ENCODE measurements around the gene KRT27. TPM values are rescaled to one million over a fixed set of nuclear protein-coding genes. Genes with fewer than 3 reads are reported as not detected.

KRT27 gene, protein sequence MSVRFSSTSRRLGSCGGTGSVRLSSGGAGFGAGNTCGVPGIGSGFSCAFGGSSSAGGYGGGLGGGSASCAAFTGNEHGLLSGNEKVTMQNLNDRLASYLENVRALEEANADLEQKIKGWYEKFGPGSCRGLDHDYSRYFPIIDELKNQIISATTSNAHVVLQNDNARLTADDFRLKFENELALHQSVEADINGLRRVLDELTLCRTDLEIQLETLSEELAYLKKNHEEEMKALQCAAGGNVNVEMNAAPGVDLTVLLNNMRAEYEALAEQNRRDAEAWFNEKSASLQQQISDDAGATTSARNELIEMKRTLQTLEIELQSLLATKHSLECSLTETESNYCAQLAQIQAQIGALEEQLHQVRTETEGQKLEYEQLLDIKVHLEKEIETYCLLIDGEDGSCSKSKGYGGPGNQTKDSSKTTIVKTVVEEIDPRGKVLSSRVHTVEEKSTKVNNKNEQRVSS
- not detected in 2 replicates for total RNA-seq
- long read RNA-seq, result 0 reads

DNA sequence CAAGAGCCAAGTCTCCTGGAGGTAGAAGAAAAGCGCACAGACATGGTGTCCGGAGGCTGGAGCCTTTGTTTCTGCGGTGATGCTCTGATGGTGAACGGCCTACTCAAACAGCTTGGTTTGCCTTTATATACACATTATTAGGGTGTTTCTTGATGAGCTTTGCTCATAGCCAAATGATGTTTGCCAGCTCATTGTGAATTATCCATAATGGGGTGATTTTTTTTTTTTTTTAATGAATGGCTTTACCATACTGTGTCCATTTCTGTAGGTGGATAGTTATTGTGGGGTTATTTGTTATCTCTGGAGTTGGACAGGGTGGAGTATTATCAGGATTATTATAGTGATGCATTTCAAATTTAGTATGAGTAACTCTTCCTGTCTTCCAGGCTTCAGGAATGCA, at the start of gene KRT27:
KRT27 (minus strand) TSS at position 101 of the 400 bp plus-strand sequence; CDS start at position 44, 57 bp downstream.
- no peak within 1 kb of the TSS for H3K27ac Mint-ChIP-seq (ENCODE audit: unreplicated experiment)
- peaks cover 18% of the 10 kb centered on the region for H3K27me3 Mint-ChIP-seq (ENCODE audit: low read depth)
- no peak for DNase-seq (ENCODE audit: low read depth, low spot score)
- TF ChIP-seq, protein P1, sequence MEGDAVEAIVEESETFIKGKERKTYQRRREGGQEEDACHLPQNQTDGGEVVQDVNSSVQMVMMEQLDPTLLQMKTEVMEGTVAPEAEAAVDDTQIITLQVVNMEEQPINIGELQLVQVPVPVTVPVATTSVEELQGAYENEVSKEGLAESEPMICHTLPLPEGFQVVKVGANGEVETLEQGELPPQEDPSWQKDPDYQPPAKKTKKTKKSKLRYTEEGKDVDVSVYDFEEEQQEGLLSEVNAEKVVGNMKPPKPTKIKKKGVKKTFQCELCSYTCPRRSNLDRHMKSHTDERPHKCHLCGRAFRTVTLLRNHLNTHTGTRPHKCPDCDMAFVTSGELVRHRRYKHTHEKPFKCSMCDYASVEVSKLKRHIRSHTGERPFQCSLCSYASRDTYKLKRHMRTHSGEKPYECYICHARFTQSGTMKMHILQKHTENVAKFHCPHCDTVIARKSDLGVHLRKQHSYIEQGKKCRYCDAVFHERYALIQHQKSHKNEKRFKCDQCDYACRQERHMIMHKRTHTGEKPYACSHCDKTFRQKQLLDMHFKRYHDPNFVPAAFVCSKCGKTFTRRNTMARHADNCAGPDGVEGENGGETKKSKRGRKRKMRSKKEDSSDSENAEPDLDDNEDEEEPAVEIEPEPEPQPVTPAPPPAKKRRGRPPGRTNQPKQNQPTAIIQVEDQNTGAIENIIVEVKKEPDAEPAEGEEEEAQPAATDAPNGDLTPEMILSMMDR (conservative IDR thresholded peaks at IDR 0.05), result no peak
- H3K9me3 Mint-ChIP-seq, result no peaks in the 10 kb centered on the region
- no peaks in the 10 kb centered on the region for H3K4me1 Mint-ChIP-seq
- no peaks in the 10 kb centered on the region for H3K36me3 Mint-ChIP-seq (ENCODE audit: low read depth)
- H3K4me3 Mint-ChIP-seq, result no peak within 1 kb of the TSS

DNA sequence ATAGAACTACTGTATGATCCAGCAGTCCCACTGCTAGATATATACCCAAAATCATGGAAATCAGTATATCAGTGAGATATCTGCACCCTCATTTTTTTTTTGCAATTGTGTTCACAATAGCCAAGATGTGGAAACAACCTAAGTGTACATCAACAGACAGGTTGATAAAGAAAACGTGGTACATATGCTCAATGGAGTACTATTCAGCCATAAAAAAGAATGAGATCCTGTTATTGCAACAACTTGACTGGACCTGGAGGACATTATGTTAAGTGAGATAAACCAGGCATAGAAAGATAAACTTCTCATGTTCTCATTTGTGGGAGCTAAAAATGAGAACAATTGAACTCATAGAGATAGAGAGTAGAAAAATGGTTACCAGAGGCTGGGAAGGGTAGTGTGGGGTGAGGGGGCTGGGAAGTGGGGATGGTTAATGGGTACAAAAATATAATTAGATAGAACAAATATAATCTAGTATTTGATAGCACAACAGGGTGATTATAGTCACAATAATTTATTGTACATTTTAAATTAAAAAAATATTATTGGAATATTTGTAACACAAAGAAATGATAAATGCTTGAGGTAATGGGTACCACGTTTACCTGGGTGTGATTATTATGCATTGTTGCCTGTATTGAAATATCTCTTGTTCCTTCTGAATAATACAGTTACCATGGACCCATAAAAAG, 47.9 kb upstream of the KRT27 start:
- peaks cover 4% of the 10 kb centered on the region for H3K9me3 Mint-ChIP-seq
- H3K27ac Mint-ChIP-seq (ENCODE audit: unreplicated experiment), result no peak overlapping the region
- no peak overlapping the region for H3K4me3 Mint-ChIP-seq
- H3K27me3 Mint-ChIP-seq (ENCODE audit: low read depth), result peaks cover 28% of the 10 kb centered on the region
- TF ChIP-seq, protein P1 (conservative IDR thresholded peaks at IDR 0.05), result no peak
- no peaks in the 10 kb centered on the region for H3K4me1 Mint-ChIP-seq
- no peak for DNase-seq (ENCODE audit: low read depth, low spot score)
- peaks cover 5% of the 10 kb centered on the region for H3K36me3 Mint-ChIP-seq (ENCODE audit: low read depth)

DNA sequence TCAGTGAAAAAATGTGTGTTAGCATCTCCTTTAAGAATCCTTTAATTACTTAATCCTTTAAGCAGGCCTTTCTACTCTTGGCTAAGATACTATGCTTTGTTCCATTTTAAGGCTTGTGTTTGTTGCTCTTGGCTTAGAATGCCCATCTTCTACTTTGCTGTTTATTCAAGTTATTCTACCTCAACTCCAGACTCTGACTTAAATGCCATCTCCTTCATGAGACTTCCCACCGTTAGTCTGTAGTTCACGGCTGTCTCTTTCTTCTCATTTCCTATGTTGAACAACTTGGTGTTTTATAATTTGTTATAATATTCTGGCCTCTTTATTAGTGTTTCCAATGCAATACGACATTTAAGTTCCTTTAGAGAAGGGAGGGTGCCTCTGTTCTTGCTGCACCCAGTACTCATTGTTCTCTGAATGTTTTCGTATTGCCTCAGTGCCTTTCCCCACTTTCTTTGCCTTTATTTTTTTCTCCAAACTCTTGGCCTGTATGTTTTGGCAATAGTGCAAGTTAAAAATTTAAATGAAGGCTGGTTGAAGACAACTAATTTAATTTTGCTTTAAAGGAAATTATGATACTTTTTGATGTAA, 46.2 kb upstream of the KRT27 start:
- Mint-ChIP-seq H3K27me3 (ENCODE audit: low read depth) (peaks cover 39% of the 10 kb centered on the region), H3K4me1 (no peaks in the 10 kb centered on the region), H3K9me3 (peaks cover 4% of the 10 kb centered on the region)

DNA sequence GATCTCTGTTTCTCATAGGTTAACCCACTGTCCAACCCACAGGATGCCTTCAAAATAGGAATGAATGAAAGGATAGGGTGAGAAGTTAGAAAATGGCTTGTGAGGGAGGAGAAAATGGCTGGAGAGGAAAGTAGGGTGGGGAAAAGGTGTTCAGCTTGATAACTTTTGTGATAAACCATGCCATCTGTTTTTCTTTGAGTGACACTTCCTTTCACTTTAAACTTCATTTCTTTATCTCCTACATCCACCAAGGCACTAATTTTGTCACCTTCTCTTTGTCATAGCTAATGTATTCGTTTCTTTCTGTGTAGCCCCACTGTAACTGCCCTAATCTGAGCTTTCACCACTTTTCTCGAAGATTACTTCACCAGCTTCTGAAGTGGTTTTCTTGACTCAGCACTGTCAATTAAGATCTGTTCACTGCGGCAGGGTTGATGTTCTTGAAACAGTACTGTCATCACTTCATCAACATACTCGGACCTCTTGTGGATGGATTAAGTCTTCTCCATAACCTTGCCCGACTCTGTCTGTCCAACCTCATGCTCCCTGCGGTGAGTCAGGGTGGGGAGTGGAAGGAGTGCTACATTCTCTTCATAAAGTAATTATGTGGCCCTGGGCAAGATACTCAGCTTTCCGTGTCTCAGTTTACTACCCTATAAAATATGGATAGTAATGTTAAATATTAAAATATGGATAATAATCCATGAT, 45.5 kb upstream of the KRT27 start:
- no peak for DNase-seq (ENCODE audit: low read depth, low spot score)
- H3K27me3 Mint-ChIP-seq (ENCODE audit: low read depth), result peaks cover 41% of the 10 kb centered on the region
- peaks cover 4% of the 10 kb centered on the region for H3K9me3 Mint-ChIP-seq
- TF ChIP-seq, protein P1 (conservative IDR thresholded peaks at IDR 0.05), result no peak
- H3K27ac Mint-ChIP-seq (ENCODE audit: unreplicated experiment), result no peak overlapping the region
- H3K4me3 Mint-ChIP-seq, result no peak overlapping the region
- no peaks in the 10 kb centered on the region for H3K4me1 Mint-ChIP-seq
- peaks cover 3% of the 10 kb centered on the region for H3K36me3 Mint-ChIP-seq (ENCODE audit: low read depth)

More for the DNA sequence above, 46.2 kb upstream of the KRT27 start:
- TF ChIP-seq, protein P1 (conservative IDR thresholded peaks at IDR 0.05), result no peak
- DNase-seq (ENCODE audit: low read depth, low spot score), result no peak
- Mint-ChIP-seq H3K27ac (ENCODE audit: unreplicated experiment) (no peak overlapping the region), H3K36me3 (ENCODE audit: low read depth) (peaks cover 3% of the 10 kb centered on the region), H3K4me3 (no peak overlapping the region)

DNA sequence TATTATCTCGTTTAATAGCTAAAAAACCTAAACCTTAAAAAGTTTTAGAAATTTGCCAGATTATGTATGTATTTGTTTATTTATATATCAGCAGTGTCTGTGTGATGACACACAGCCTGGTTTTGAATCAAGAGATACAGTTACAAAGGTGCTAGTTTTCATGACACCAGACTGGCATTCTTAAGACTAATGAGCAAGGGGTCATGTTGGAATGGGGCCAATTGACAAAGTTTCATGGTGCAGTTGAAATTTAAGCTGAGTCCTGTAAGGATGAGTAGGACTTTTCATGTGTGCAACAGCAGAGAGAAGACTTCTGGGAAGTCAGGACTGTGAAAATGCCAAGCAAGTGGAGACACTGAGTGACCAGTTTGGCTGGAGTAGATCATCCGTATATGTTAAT, 43.2 kb upstream of the KRT27 start:
- H3K27ac Mint-ChIP-seq (ENCODE audit: unreplicated experiment), result no peak overlapping the region
- TF ChIP-seq, protein P1 (conservative IDR thresholded peaks at IDR 0.05), result no peak
- H3K4me1 Mint-ChIP-seq, result no peaks in the 10 kb centered on the region
- no peak overlapping the region for H3K4me3 Mint-ChIP-seq
- H3K36me3 Mint-ChIP-seq (ENCODE audit: low read depth), result peaks cover 6% of the 10 kb centered on the region
- no peak for DNase-seq (ENCODE audit: low read depth, low spot score)
- peaks cover 52% of the 10 kb centered on the region for H3K27me3 Mint-ChIP-seq (ENCODE audit: low read depth)
- H3K9me3 Mint-ChIP-seq, result peaks cover 4% of the 10 kb centered on the region
